GM10847 (cell line): ENCODE measurements around the gene TBC1D26.
"Not testable (repeated sequence)": the region's sequence is repeated elsewhere in the genome, so short reads cannot be mapped to it uniquely, and the experiment has no call there.

Source experiments
- POLR2A ChIP-seq: IDR thresholded peaks from 2 replicates; pipeline ENCODE4 v1.6.1; 2011; ENCODE audit not compliant: insufficient read length; ENCODE audit errors: extremely low read depth

The TBC1D26 gene

DNA sequence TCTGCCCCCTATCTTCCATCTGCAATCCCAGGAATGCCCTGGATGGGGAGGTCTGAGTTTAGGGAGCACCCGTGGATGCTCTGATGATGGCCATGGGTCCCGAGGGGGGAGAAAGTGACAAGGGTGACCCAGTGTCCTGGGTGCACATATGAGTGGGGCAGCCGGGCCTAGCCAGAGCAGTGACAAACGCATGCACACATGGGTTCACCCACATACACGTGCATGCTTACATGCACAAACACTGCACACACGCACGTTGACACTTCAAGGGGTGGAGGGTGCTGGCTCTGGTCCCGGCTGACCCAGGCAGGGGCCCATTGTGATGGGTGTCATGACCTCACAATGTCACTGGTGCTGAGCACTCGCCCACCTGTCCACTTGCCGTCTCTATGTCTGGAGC lies at the start of gene TBC1D26:
TSS of gene TBC1D26 (plus strand) at position 384 of the 400 bp plus-strand sequence. CDS start 3,066 bp downstream, outside the sequence.
- not testable (repeated sequence) for TF ChIP-seq POLR2A

DNA sequence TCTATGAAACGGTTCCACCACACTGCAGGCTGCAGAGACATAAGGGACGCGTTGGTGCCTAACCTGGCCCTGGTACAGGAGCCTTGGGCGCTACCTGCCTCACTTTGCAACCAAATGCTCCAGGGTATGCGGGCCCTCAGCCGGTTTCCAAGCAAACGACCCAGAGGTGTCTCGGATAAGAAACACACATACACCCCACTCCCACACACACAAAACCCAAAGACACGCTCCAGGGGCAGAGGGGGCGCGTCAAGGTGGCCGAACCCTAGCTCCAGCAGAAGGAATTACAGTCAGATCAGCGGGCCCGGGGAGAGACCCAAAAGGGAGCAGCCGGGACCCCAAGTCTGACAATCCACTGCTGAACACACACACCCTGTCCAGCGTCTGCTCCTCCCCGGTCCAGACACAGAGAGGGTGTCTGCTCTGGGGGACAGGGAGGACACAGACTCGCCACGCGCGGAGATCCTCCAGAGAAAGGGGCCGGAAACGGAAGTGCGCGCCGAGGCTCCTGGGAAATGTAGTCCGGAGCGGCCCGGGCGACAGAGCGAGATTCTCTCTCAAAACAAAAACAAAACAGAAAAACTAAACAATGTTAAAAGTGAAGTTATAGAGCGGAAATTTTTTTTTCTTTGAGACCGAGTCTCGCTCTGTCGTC lies 48.1 kb upstream of the TBC1D26 start, which contains the start of gene TRIM16:
TSS of gene TRIM16 (minus strand) at position 488 of the 655 bp plus-strand sequence. CDS start 32,702 bp downstream, outside the sequence.
- TF ChIP-seq POLR2A: not testable (repeated sequence)

DNA sequence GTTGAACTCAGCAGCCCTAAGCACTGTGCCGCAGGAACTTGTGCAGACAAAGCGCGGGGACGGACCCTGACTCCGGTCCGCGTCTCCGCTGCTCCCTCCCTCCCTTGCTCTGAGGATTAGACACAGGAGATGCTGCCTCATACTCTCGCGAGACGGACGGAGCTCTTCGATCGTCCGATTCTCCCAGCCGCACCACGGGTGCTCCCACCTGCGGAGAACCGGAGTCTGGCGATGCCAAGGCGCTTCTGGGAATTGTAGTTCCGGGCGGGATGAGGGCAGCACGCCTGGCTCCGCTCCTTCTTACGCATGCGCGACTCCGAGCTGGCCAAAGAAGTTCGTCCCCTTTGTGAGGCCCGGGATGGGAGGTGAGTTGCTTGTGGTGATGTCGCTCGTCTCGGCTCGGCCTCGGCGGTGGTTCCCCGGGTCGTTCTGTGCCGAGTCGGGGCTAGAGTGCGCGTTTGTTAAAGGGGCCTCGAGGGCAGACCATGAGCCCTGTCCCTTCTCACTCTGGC lies 32.6 kb upstream of the TBC1D26 start, which contains the start of gene ZNF286A:
TSS of gene ZNF286A (plus strand) at position 340 of the 512 bp plus-strand sequence. CDS start 578 bp downstream, outside the sequence.
- TF ChIP-seq POLR2A: peak; percentile 62

DNA sequence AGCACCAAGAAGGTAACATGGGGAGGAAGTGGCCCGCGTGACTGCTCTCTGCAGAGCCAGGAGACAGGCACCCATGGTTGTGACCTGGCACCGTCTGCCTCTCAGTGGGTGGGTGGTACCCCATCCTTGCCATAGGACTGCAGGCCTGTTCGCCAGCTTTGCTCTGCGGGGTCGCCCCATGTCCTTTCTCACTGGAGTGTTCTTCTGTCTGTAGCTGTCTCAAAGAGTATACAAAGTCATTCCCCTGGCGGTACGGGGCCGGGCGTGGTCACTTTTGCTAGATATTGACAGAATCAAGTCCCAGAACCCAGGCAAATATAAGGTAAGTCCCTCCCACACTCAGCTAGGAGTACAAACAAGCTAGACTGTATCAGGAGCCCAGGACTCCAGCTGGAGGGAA lies 6.0 kb downstream of the TBC1D26 start:
- TF ChIP-seq POLR2A: no peak

DNA sequence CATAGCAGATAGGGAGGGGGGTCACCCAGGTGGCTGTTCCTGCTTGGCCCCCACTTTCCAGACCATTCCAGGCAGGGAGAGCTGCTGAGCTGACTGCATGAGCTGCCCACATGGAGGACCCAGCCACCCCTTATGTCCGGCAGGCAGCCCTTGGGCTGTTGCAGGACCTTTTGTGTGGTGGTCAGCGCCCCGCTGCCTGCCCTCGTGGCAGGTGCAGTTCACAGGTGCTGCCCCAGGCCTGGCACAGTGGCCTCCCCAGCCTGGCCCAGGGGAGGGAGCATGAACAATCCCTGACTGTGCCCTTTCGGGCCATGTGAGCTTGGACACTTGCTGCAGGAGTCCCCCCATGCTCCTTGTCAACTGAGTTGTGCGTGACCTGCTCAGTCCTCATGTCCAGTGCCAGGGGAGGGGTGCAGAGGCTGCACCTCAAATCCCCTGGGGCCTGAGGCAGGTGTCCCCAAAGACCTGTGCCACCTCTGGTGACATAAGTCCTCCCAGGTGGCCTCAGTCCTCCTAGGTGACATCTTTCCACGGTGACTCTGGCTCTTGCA lies 8.6 kb downstream of the TBC1D26 start:
- TF ChIP-seq POLR2A: no peak

DNA sequence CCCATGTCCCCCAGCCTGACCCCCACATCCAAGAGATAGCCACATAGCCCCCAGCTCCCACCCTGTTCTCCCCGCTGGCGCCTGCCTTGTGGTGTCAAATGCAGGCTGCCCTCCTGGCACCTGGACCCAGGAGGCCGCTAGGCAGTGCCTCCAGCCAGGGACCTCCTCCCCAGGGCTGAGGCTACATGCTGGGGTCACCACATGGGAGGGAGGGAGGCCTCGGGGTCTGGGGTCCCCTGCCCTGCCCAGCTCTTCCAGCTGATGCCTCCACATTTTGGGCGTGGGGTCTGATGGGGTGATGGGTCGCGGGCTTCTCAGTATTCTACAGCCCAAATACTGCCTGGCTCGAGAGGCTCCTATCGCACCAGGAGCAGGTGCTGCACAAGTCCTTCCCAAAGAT lies 9.5 kb downstream of the TBC1D26 start:
- TF ChIP-seq POLR2A: no peak

DNA sequence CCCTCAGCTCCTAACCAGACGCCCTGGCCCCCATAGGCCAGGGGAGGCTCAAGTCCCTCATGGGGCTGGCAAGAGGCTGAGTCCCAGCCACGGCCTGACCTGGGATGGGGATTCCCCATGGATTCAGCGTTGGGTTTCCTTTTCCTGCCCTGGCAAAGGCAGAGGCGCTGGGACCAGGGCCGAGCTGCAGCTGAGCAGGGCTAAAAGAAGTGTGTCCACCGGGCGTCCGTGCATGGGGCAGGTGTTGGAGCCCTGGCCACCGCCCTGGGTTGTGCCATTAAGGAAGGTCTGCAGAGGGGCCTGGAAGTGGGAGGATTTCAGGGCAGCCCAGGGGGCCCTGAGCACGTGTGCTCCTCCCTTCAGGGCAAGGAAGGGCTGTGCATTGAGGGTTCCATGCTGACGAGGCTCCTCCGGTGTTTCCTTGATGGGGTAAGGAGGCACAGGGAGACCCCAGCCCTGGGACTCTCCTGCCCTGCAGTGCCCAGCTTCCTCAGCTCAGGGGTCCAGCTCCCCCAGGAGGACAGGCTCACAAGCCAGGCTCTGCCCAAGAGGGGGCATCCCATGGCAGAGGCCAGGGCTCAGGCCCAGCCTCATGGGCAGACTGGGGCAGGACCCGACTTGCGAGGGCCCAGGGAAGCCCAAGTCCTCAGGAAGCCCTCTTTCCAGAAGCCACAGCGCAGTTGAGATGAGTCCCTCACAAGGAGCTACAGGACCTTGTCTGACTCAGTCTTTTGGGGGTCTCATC lies 10.1 kb downstream of the TBC1D26 start:
- TF ChIP-seq POLR2A: no peak

DNA sequence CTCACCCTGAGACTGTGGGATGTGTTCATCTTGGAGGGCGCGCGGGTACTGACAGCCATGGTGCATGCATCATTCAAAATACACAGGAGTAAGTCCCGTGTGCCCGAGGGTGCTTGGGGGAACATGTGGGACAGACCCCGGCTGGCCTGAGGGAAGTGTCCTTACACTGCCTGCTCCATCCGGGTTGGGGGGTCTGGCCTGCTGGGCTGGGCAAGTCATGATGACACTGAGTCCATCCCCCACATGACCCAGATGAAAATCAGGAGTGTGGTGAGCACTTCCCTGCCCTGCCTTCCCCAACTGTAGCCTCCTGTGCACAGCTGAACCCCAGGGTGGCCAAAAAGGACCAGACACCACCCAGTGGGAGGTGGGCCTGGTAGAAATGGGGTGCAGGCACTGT lies 10.8 kb downstream of the TBC1D26 start:
- TF ChIP-seq POLR2A: no peak

DNA sequence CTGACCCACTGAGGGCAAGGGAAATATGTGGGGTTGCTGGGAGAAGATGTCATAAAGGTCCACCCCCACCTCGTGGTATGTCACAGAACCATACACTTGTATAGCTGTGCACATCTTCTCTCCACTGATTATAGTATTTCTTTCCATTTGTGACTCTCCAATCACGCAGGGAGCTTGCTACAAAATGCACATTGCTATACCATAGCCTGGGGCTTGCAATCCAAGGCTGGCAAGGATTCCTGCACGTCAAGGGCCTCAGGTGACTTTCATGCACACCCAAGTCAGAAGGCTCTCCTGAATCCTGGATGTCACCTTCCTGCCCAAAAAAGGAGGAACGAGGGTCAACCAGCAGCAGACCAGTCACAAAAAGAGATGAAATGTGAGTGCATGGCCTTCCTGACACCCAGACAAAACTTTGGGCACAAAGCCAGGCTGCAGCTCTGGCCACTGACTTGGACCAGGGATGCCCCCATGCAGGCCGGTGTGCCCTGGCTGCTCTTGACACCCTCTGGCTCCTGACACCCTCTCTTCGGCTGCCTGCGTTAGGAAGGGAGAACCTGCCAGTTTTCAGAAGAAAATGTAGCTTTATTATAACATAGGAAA lies 12.1 kb downstream of the TBC1D26 start:
- TF ChIP-seq POLR2A: no peak

DNA sequence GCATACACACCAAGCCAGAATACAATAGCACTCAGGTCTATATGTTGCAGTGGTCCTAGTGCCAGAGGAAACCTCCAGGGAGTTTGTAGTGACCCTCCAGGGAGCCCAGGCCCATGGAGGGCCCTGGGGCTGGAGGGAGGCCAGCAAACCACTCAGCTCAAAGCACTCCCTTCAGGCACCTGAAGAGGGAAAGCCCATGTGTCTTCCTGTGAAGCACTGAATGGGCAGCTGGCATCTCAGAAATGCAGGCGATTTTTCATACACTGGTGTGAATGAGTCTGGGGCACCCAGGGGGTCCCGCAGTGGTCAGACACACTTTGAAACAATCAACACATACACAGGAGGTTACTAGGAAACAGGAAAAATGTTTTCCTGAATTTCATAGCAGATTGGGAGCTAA lies 12.8 kb downstream of the TBC1D26 start:
- TF ChIP-seq POLR2A: no peak

DNA sequence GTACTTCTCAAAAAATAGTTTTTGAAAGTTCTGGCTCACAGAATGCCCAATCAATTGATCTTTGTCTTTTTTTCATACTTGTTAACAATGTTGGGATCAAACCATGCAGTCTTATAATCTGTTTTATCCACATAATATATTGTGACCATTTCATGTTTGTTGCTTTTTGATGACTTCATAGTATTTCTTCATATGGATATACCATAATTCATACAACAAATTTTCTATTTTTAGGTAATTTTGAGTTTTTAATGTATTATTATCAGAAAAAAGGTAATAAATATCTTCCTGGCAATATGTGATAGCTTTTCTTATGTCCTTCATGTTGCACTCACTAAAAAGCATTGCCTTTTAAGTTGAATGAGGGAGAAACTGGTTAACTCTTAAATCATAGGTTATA lies 44.8 kb downstream of the TBC1D26 start:
- TF ChIP-seq POLR2A: no peak

DNA sequence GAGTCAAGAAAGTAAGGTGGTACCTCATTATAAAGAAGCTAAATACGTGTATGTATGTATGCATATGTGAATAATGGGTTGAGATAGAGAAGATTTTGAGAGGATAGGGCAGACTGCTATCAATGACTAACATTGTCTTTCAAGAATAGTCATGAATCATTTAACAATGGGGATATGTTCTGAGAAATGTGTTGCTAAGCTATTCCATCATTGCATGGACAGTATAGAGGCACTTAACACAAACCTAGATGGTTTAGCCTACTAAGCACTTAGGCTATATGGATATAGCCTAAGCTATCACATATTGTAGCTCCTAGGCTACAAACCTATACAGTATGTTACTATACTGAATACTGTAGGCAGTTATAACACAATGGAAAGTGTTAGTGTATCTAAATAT lies 45.2 kb downstream of the TBC1D26 start:
- TF ChIP-seq POLR2A: no peak

DNA sequence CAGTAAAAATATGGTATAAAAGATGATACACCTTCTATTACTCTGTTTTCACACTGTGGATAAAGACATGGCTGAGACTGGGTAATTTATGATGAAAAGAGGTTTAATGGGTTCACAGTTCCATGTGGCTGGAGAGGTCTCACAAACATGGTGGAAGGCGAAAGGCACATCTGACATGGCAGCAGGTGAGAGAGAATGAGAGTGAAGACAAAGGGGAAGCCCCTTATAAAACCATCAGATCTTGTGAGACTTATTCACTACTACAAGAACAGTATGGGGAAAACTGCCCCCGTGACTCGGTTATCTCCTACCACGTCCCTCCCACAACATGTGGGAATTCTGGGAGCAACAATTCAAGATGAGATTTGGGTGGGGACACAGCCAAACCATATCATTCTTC lies 45.6 kb downstream of the TBC1D26 start:
- TF ChIP-seq POLR2A: no peak

DNA sequence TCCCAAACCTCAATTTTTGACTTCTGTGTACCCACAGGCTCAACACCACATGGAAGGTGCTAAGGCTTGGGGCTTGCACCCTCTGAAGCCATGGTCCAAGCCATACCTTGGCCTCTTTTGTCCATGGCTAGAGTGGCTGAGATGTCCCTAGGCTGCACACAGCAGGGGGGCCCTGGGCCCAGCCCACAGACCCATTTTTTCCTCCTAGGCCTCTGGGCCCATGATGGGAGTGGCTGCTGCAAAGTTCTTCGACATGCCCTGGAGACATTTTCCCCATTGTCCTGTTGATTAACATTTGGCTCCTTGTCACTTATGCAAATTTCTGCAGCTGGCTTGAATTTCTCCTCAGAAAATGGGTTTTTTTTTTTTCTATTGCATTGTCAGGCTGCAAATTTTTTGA lies 47.0 kb downstream of the TBC1D26 start:
- TF ChIP-seq POLR2A: no peak

DNA sequence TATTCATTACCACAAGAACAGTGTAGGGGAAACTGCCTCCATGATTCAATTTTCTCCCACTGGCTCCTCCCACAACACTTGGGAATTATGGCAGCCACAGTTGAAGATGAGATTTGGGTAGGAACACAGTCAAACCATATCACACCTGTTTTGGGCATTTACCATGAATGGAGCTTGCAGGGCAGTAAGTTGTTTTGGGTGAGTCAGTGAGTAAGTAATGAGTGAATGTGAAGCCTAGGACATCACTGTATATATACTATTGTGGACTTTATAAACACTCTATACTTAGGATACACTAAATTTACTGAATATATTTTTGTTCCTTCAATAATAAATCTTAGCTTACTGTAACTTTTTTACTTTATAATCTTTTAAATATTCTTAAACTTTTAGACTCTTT lies 48.1 kb downstream of the TBC1D26 start:
- no peak for TF ChIP-seq POLR2A
